Retinal pigment epithelial cell (primary cell): ENCODE data around the gene TBC1D4.

Experiments used
- DNase-seq: peaks from one replicate; pipeline ENCODE4 v3.0.0-alpha.2; 2010; ENCODE audit warnings: low read depth
- H3K4me3 ChIP-seq: 2 replicates; pipeline ENCODE4 v1.5.1; 2011; ENCODE audit warnings: mild to moderate bottlenecking, low read length, control low read depth, moderate library complexity
- TF ChIP-seq, protein P1 (sequence below): conservative IDR thresholded peaks from 2 replicates; pipeline ENCODE4 v1.5.1; 2011; ENCODE audit warnings: low read depth, low read length, control low read depth, inconsistent platforms

The TBC1D4 gene

DNA sequence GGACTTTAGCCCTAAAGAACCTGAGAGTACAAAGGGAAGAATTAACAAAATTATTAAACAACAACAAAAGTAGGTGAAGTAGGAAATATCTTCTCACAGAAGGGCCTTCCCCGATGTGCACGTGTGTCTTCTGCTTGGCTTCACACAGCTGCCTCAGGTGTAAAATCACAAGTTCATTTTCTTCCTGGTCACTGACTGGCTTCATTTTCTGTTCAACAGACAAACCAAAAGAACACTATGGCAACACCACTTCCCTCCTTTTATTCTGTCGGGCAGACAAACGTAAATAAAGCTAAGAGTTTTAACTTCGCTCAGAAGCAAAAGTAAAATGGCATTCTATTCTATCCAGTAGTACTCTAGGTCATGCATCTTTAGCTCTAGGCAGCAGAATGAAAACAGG, 140.9 kb downstream of the TBC1D4 start:
- no peak overlapping the region for H3K4me3 ChIP-seq
- TF ChIP-seq, protein P1, sequence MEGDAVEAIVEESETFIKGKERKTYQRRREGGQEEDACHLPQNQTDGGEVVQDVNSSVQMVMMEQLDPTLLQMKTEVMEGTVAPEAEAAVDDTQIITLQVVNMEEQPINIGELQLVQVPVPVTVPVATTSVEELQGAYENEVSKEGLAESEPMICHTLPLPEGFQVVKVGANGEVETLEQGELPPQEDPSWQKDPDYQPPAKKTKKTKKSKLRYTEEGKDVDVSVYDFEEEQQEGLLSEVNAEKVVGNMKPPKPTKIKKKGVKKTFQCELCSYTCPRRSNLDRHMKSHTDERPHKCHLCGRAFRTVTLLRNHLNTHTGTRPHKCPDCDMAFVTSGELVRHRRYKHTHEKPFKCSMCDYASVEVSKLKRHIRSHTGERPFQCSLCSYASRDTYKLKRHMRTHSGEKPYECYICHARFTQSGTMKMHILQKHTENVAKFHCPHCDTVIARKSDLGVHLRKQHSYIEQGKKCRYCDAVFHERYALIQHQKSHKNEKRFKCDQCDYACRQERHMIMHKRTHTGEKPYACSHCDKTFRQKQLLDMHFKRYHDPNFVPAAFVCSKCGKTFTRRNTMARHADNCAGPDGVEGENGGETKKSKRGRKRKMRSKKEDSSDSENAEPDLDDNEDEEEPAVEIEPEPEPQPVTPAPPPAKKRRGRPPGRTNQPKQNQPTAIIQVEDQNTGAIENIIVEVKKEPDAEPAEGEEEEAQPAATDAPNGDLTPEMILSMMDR: no peak
- DNase-seq: no peak

DNA sequence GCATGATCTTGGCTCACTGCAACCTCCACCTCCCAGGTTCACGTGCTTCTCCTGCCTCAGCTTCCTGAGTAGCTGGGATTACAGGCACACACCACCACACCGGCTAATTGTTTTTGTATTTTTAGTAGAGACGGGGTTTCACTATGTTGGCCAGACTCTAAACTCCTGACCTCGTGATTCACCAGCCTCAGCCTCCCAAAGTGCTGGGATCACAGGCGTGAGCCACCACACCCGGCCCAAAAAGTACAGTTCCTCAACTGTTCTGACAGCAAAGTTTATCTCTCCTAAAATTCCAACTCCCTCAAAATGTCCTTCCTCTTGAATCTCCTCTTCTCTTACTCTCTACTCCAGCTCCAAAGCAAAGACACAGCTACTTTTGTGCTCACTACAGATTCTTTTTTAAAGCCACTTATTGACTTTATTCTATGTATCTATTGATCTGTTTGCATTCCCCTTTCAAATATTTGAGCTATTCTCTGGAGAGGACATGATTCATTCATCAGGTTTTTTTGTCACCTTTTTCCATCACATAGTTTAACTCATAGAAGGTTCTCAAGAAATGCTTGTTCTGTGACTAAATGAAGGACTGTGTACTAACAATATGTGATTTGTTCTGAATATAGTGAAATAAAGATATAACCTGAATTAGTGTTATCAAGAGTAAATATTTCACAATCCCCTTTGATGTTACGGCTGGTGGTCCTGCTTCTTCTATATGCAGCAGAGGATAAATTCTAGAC, 142.2 kb downstream of the TBC1D4 start:
- no peak for DNase-seq
- no peak overlapping the region for H3K4me3 ChIP-seq
- TF ChIP-seq, protein P1: no peak

DNA sequence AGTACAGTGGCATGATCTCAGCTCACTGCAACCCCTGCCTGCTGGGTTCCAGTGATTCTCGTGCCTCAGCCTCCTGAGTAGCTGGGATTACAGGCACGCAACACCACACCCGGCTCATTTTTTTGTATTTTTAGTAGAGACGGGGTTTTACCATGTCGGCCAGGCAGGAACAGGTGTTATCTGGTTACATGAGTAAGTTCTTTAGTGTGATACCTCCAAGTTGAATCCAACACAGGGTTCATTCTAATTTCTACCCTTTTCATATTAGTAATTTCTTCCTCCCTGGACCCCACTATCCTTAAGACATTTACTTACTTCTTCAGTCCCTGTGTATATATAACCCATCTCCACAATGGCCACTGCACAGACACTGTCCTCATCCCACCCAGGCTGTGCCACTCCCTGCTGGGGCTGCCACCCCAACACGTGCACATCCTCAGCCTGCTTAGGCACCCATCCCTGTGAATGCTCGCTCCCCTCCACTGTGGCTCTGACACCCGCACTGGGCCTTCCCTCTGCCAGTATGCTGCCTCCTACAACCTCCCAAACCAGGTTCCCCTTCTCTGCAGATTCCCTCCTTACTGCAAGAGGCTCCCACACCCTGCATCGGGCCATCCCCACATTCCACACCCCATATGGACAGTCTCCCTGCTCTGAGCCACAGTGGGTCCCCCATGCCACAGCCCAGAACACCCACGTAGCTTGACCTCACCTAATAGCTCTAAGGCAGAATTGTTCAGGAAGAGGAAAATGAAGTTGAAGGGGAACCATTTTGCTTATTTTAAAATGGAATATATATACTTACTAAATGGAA, 147.1 kb downstream of the TBC1D4 start:
- no peak for DNase-seq
- no peak overlapping the region for H3K4me3 ChIP-seq
- TF ChIP-seq, protein P1: no peak

DNA sequence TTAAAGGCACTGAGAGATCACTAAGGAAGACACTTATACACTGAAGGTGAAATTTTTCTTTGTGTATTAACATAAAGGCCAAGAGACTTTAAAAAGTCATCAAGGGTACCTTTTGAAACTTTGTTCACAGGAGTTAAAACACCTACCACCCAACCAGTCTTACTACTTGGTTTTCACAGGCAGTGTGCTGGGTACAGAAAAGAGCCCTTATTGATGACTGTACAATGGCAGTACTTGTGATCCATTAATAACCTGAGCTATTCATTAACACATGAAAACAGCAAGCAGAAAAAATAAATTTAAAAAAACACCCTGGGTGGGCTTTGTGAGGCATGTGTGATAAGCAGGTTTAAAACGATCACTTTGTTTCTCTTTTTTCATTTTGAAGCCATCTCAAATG, 148.9 kb downstream of the TBC1D4 start:
- DNase-seq: no peak
- TF ChIP-seq, protein P1: no peak
- H3K4me3 ChIP-seq: no peak overlapping the region

DNA sequence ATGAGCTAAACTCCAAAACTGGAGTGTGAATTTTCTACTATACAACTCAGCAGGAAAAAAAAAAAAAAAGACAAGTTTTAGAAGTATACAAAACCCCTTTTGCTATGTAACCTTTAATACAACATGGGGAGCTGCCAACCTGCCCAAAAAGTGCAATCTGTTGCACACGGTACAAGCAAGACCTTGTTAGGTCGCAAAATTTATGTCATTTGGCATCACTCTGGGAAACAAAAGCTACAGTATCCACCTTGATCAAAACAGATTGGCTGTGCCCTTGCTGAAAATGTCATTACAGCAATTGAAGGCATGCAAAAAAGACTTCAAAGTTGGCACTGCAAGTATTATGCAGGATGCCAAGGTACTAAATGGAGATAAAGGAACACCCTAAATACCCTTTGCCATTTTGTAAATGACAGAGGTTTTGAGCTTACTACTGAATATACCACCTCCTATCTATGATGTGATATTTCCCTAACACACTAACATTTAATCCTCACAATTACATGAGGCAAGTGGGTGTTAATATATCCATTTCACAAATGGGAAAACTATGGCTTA, 150.1 kb downstream of the TBC1D4 start:
- no peak for DNase-seq
- H3K4me3 ChIP-seq: no peak overlapping the region
- TF ChIP-seq, protein P1: no peak

DNA sequence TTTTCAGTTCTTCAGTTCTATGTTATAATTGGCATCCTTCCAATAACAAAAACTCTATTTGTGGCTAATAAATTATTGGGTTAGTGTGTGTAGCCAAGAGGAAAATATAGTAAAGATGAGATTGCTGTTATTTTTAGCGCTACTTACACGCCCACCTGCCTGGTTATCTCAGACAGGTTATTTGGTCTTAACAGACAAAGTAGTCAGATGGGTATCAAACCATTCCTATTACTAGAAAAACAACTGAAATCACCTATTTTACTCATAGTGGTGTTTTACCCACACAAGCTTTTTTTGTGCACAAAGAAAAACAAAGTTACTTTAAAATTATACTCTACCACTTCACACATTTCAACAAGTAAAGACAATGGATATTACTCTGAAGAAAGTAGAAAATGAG, 151.2 kb downstream of the TBC1D4 start:
- H3K4me3 ChIP-seq: no peak overlapping the region
- DNase-seq: no peak
- TF ChIP-seq, protein P1: no peak
